OCI-LY3 (cell line): ENCODE results near the gene CDK3.

Experiments used
- EZH2phosphoT487 ChIP-seq: fragments of 200-600 bp; shearing (Covaris generic); IDR thresholded peaks from 2 replicates; pipeline ENCODE4 v1.6.1; 2018; ENCODE audit warnings: antibody characterized with exemption, mixed run types, low read depth
- TF ChIP-seq, protein P1 (sequence below): fragments of 200-600, 300-600 bp; sonication (generic); IDR thresholded peaks from 2 replicates; pipeline ENCODE4 v1.5.1; 2014; ENCODE audit warnings: antibody characterized with exemption, low read length, low read depth

DNA sequence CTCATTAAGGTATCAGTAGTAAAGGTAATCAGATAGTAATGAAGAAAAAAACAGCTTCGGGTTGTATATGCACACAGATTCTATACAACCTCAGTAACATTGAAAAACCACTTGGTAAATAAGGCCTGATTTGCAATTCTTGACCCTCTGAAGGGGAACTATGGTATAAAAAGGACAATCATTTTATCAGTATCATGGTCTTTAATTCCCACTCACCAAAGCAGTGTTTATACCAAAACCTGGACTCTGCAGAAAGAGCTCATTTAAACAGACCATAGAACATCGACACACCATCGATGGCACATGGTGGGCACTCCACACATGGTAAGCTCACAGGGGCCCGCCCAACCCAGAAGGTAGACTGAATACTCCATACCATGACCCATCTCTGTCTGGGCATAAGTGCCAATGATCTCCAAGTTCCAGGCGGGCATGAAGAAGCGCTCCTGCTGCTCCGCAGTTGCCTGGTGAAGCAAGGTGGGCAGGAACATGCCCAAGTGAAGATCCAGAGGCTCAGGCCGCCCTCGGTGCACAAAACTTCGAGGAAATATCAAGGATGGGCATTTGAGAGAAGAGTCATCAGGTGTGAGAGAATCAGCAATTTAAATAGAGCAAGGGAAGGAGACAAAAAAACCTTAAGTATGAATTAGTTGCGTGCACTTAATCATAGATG, 40.7 kb upstream of the CDK3 start:
- TF ChIP-seq, protein P1, sequence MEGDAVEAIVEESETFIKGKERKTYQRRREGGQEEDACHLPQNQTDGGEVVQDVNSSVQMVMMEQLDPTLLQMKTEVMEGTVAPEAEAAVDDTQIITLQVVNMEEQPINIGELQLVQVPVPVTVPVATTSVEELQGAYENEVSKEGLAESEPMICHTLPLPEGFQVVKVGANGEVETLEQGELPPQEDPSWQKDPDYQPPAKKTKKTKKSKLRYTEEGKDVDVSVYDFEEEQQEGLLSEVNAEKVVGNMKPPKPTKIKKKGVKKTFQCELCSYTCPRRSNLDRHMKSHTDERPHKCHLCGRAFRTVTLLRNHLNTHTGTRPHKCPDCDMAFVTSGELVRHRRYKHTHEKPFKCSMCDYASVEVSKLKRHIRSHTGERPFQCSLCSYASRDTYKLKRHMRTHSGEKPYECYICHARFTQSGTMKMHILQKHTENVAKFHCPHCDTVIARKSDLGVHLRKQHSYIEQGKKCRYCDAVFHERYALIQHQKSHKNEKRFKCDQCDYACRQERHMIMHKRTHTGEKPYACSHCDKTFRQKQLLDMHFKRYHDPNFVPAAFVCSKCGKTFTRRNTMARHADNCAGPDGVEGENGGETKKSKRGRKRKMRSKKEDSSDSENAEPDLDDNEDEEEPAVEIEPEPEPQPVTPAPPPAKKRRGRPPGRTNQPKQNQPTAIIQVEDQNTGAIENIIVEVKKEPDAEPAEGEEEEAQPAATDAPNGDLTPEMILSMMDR = no peak
- no peak for TF ChIP-seq EZH2phosphoT487
